ENCODE measurements around the gene KCNJ9.

Gene KCNJ9

GRCh38 chr1:160069460-160070231 is 11.7 kb upstream of the KCNJ9 start, which contains the start of gene KCNJ10:
Gene KCNJ10, minus strand, starts transcription at chr1:160070160. Its CDS starts 27,628 bp downstream, at chr1:160042532.
- no peak within 1 kb of the TSS for H3K27ac ChIP-seq
- H3K27me3 ChIP-seq (ENCODE audit: control insufficient read depth, insufficient read depth, low read length) = no peaks in the 10 kb centered on the region

GRCh38 chr1:160070243-160071163 is 10.8 kb upstream of the KCNJ9 start:
- Histone ChIP-seq H3K27ac (no peak overlapping the region), H2AFZ (peak overlapping the region; percentile 63), H3K9me3 (ENCODE audit: control insufficient read depth, low read length) (no peaks in the 10 kb centered on the region), H3K4me2 (ENCODE audit: low read length) (peak overlapping the region; percentile 82), H3K79me2 (no peaks in the 10 kb centered on the region), H3K36me3 (ENCODE audit: control insufficient read depth, insufficient read depth, low read length) (no peaks in the 10 kb centered on the region), H3K9ac (no peak overlapping the region), H3K4me3 (ENCODE audit: low read depth, low read length) (peak overlapping the region; percentile 74), H3K27me3 (ENCODE audit: control insufficient read depth, insufficient read depth, low read length) (no peaks in the 10 kb centered on the region), H3K4me1 (no peaks in the 10 kb centered on the region)
- TF ChIP-seq, protein P1, sequence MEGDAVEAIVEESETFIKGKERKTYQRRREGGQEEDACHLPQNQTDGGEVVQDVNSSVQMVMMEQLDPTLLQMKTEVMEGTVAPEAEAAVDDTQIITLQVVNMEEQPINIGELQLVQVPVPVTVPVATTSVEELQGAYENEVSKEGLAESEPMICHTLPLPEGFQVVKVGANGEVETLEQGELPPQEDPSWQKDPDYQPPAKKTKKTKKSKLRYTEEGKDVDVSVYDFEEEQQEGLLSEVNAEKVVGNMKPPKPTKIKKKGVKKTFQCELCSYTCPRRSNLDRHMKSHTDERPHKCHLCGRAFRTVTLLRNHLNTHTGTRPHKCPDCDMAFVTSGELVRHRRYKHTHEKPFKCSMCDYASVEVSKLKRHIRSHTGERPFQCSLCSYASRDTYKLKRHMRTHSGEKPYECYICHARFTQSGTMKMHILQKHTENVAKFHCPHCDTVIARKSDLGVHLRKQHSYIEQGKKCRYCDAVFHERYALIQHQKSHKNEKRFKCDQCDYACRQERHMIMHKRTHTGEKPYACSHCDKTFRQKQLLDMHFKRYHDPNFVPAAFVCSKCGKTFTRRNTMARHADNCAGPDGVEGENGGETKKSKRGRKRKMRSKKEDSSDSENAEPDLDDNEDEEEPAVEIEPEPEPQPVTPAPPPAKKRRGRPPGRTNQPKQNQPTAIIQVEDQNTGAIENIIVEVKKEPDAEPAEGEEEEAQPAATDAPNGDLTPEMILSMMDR (IDR thresholded peaks at IDR 0.05) = no peak

More at GRCh38 chr1:160069460-160070231, 11.7 kb upstream of the KCNJ9 start, which contains the start of gene KCNJ10:
- H2AFZ ChIP-seq = peak within 1 kb of the TSS; percentile 63
- no peaks in the 10 kb centered on the region for H3K36me3 ChIP-seq (ENCODE audit: control insufficient read depth, insufficient read depth, low read length)
- peak within 1 kb of the TSS; percentile 82 for H3K4me2 ChIP-seq (ENCODE audit: low read length)
- TF ChIP-seq, protein P1 (IDR thresholded peaks at IDR 0.05) = no peak
- H3K9me3 ChIP-seq (ENCODE audit: control insufficient read depth, low read length) = no peaks in the 10 kb centered on the region
- H3K4me3 ChIP-seq (ENCODE audit: low read depth, low read length) = peak within 1 kb of the TSS; percentile 74
- H3K79me2 ChIP-seq = no peaks in the 10 kb centered on the region
- H3K4me1 ChIP-seq = no peaks in the 10 kb centered on the region
- H3K9ac ChIP-seq = no peak within 1 kb of the TSS

- Histone ChIP-seq H3K4me3 (ENCODE audit: low read depth, low read length) (no peak overlapping the region), H3K79me2 (no peaks in the 10 kb centered on the region), H2AFZ (no peak overlapping the region), H3K27me3 (ENCODE audit: control insufficient read depth, insufficient read depth, low read length) (no peaks in the 10 kb centered on the region), H3K4me2 (ENCODE audit: low read length) (no peak overlapping the region), H3K9me3 (ENCODE audit: control insufficient read depth, low read length) (no peaks in the 10 kb centered on the region), H3K27ac (no peak overlapping the region), H3K4me1 (no peaks in the 10 kb centered on the region), H3K36me3 (ENCODE audit: control insufficient read depth, insufficient read depth, low read length) (no peaks in the 10 kb centered on the region), H3K9ac (no peak overlapping the region)
- TF ChIP-seq, protein P1 (IDR thresholded peaks at IDR 0.05) = no peak
These were observed 10.0 kb upstream of the KCNJ9 start for GRCh38 chr1:160071289-160071688.

- Histone ChIP-seq H3K27me3 (ENCODE audit: control insufficient read depth, insufficient read depth, low read length) (no peaks in the 10 kb centered on the region), H2AFZ (no peak overlapping the region), H3K4me1 (no peaks in the 10 kb centered on the region), H3K9ac (no peak overlapping the region), H3K36me3 (ENCODE audit: control insufficient read depth, insufficient read depth, low read length) (no peaks in the 10 kb centered on the region), H3K27ac (no peak overlapping the region), H3K79me2 (no peaks in the 10 kb centered on the region), H3K4me3 (ENCODE audit: low read depth, low read length) (no peak overlapping the region), H3K9me3 (ENCODE audit: control insufficient read depth, low read length) (no peaks in the 10 kb centered on the region), H3K4me2 (ENCODE audit: low read length) (no peak overlapping the region)
- TF ChIP-seq, protein P1 (IDR thresholded peaks at IDR 0.05) = no peak
These were observed 6.5 kb upstream of the KCNJ9 start for GRCh38 chr1:160074865-160075264.

Measured in parathyroid adenoma (tissue), 2 donors.